Activated CD8-positive, alpha-beta memory T cell treated with anti-CD3 and anti-CD28 coated beads, Interleukin-2, amount 50 U/mL, for 4 hours (primary cell): Measurements from ENCODE around the gene IZUMO4.
"Not testable (repeated sequence)": the region's sequence is repeated elsewhere in the genome, so short reads cannot be mapped to it uniquely, and the experiment has no call there.

Source experiments
- DNase-seq: peaks from one replicate; pipeline ENCODE4 v3.0.0-alpha.2; 2020

The IZUMO4 gene

GRCh38 chr19:2129022-2129421 lies 32.3 kb downstream of the IZUMO4 start:
- no peak for DNase-seq

GRCh38 chr19:2129486-2129885 lies 32.8 kb downstream of the IZUMO4 start:
- DNase-seq = no peak

DNA sequence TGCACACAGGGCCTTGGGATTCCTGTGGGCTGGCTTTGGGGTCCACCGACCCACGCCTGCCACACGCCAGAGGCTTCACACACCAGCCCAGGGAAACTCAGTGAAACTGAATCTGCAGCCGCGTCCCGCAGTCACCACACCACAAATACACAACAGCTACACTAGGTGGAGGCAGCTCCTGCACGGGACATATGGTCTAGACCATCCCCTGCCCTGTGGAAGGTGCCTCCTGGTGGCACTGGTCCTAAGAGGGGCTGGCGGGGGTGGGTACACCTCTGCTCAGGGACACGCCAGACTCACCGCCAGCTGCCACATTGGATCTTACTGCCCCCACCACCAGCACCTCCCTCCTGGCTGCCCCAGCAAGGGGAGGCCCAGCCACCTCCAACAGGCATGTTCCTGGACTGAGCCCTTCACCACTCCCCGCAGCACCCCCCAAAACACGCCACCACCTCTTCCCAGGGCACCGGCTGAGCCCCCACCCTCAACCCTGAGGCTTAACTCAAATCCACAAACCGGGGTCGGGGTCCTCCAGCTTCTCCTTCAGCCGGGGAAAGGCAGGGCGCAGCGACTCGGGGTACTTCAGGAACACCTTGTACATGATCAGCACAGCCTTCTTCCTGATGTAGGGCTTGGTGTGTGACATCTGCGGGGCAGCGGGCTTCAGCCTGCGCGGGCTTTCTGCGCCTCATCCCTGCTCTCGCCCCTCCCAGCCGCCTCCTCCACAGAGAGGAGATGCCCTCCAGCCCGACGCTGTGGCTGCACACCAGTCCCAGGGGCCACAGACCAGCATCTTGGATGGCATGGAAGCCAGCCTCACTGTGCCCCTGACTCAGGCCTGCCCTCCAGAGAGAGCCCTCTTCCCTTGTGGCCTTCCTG lies 33.4 kb downstream of the IZUMO4 start:
- DNase-seq = no peak

DNA sequence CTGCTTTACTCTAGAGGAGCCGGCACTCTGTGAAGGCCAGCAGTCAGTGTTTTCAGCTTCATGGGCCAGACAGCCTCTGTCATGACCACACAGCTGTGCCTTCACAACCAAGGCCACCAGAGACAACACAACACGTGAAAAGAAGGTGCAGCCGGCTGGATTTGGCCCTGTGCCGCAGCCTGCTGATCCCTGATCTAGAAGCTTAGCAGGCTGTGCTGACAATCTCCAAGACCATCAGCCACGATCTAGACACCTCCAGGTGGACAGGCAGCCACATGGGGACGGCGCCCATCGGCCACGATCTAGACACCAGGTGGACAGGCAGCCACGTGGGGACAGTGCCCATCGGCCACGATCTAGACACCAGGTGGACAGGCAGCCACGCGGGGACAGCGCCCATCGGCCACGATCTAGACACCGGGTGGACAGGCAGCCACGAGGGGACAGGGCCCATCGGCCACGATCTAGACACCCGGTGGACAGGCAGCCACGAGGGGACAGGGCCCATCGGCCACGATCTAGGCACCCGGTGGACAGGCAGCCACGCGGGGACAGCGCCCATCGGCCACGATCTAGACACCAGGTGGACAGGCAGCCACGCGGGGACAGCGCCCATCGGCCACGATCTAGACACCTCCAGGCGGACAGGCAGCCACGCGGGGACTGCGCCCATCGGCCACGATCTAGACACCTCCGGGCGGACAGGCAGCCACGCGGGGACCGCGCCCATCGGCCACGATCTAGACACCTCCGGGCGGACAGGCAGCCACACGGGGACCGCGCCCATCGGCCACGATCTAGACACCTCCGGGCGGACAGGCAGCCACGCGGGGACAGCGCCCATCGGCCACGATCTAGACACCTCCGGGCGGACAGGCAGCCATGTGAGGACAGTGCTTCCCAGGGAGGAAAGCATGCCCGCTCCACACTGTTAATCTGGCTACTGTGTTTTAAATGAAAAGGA lies 34.6 kb downstream of the IZUMO4 start:
- DNase-seq = not testable (repeated sequence)

DNA sequence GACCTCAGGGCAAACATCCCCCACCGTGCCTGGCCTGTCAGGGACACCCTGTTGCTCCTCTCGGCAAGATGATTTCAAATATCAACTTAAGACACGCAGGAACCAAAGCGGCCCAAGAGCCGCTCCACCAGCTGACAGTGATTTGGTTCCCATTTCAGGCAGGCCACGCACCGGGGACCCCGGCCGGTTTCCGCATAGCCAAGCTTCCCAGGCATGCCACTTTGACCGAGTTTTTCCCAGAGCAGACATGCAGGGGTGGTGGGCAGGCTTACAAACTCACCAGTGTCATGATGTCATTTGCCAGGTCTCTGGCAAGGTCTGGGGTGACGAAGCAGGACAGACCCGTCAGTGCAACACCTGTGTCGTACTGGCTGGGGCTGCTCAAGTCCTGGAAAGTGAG lies 35.5 kb downstream of the IZUMO4 start:
- DNase-seq = no peak

DNA sequence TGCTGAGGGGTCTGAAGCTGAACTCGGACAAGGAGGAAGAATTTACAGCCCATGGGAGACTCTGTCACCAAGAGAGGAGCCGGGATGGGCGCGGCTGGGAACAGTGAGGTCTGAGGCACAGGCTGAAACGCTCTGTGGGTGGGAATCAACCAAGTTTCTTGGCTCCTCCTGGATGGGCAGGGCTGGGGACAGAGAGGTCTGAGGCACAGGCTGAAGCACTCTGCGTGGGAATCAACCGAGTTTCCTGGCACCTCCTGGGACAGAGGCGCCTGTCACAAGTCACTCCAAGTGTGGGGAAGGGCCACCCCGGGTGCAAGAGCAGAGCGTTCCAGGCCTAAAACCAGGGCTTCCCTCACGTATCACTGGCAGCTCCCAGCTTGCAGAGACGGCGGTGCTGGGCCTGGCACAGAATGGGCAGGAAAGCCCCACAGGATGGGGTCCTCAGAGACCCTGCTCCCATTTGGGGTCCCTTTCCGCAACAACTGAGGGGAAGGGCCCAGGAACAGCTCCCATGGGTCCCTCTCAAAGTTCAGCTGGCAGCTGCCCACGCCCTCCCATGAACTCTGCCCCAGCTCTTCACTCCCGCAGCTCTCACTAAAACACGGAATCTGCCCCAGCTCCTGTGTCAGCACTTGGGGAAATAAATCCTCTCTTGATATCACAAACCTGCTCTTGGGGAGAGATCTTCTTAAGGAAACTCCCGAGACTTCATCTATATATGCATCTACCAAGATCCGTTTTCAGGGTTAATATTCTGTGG lies 36.2 kb downstream of the IZUMO4 start:
- no peak for DNase-seq

DNA sequence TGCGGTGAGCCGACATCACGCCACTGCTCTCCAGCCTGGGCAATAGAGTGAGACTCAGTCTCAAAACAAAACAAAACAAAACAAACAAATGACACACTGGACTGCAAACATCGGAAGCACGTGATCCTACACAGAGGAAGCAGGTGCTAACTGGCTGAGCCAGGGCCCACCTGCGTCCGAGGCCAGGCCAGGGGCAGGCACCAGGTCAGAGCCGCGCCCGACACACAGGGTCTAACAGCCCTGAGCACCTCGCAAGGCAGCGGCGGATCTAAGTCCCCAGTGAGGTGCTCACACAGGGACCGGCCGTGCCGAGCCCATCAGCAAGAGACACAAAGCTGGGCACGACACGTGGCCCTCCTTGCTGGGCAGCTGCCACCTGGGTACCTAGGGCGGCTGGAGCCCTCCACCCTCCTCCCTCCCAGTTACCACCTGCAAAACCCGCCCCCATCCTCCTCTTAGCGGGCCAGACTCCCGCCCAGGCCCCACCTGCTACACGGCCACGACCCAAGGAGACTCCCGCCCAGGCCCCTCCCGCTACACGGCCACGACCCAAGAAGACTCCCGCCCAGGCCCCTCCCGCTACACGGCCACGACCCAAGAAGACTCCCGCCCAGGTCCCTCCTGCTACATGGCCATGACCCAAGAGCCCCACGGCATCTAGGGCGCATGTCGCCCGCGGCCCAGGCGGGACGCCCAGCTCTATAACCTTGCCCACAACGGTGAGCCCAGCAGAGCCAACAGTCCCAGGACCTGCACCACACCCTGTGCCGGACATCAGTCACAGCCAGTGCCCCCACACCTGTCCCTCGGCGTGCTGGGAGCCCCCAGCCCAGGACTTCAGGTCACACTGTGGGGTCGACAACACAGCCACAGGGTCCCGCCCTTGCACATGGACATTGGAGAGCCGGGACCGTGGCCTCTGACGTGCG lies 39.0 kb downstream of the IZUMO4 start:
- DNase-seq = no peak

- DNase-seq = no peak
These were observed 40.1 kb downstream of the IZUMO4 start for GRCh38 chr19:2136796-2137195.

DNA sequence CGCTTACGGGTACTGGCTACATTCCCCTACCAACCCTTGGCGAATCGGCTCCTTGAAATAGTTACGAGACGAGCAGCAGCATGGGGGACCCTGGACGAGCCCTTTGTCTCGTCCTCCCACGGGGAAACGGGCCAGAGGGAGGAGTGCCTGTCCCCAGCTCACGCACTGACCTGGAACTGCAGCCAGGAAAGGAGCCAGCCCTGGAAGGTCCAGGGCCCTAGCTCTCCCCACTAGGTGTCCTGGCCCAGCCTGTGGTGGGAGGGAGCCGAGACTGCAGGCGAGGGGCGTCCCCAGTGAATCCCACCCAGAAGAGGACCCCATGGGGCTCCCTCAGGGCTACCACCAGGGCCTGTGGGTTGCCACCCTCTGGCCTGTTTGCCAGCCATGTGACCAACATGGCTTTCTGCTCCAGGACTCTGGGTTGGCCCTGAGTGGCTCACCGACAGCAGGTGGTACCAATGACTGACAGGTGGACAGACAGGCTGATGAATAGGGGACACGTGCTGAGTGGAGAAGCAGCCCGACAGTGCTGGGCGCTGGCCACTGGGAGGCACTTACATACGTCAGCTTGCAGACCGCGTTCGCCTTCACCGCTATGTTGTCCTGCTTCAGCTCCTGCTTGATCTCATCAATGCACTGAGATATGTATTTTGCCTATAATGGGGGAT lies 41.5 kb downstream of the IZUMO4 start:
- no peak for DNase-seq

DNA sequence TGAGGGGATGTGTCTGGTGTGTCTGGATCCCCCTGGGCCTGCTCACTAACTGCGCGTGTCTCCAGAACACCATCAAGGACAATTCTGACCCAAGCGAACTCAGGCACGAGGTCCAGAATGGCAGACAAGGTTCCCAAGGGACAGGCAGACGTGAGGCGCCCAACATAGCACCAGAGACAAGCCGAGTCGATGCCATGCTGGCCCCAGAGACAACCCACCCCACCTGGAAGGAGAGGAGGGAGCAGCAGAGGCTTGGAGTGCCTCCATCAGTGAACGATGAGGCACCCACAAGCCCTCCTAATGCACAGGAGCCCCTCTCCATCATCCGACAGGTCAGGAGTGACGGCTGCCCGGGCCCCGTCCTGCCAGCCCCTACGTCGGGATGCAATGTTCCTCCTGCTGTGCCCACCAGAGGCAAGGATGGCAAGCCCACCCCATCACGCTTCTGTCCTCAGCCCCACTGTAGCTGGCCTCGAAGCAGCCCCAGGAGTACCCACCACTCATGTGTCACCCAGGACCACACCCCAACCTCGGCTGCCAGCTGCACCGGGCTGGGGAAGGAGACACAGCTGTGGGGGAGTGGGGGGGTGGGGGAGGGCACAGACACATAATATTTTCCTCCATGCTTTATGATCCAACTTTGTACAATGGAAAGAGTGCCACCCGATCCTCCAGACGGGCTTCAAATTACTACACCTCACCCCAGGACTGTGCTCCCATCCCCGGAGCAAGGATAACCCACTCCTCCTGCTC lies 42.8 kb downstream of the IZUMO4 start:
- DNase-seq = no peak

DNA sequence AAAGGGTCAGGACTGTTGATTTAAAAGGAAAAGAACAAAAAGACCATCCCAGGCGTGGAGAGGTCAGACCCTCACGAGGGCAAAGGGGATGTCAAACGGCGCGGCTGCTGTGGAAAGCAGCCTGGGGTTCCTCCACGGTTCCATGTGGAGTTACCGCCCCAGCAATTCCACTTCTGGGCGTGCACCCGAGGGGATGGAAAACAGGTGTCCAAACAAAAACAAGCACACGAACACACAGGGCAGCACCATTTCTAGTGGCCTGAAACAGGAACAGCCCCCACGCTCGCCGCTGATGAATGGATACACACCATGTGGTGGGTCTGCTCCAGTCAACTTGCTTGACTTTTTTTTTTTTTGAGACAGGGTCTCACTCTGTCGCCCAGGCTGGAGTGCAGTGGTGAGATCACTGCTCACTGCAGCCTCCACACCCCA lies 43.4 kb downstream of the IZUMO4 start:
- no peak for DNase-seq

GRCh38 chr19:2142173-2142829 lies 45.6 kb downstream of the IZUMO4 start:
- no peak for DNase-seq

DNA sequence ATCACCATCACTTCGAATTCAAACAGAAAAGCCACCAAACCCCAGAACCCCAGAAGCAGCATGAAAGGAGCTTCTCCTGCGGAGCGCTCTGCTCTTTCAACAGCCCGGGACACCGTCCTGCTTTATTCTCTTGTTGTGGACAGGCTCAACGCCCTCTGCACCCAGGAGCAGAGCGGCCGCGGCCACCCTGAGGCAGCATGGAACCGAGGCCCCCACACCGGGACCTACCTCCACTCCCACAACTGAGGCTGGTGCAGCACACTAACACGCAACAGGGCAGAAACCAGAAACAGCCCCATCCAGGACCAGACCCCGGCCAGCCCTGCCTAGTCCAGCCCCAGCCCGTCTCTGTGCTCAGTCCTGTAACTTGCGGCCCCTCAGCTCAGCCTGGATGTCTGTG lies 47.5 kb downstream of the IZUMO4 start:
- DNase-seq = no peak

DNA sequence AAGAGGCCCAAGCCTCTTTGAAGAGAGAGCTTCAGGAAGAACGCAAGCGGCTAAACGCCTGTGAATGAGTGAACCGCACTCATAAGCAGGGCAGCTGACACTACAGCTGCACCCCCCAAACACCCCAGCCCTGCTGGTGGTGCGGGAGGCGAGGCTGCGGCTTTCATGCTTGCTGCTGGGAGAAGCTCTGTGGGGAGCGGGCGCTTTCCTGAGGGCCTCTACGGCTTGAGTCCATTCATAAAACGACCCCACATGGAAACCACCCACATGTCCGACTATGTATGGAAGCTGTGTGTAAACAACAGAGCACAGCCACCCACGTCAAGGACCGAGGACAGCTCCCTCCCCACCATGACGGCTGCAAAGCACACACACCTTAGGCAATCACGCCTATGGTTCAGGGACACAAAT lies 49.1 kb downstream of the IZUMO4 start:
- DNase-seq = no peak

- no peak for DNase-seq
These were observed 51.9 kb downstream of the IZUMO4 start for GRCh38 chr19:2148482-2149135.
